ENCODE data around the gene TTC22.

Gene TTC22

DNA sequence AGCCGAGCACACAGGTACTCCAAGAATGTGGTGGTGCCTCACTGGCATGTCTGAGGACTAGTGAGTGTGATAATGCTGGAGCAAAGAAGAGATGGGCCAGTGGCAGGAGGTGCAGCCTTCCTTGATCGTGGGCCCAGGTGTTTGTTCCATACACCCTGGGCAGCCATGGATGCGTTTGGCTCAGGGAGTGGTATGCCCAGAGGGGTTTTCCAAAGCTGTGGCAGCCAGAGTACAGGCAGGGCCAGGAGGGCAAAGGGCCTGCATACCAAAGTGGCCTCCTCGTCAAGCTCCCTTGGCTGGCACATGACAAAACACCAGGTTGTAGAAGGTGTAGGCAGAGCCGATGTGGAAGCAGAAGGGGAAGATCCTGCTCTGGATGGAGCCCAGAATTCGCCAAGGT, 55.8 kb downstream of the TTC22 start:
- no peak for DNase-seq

DNA sequence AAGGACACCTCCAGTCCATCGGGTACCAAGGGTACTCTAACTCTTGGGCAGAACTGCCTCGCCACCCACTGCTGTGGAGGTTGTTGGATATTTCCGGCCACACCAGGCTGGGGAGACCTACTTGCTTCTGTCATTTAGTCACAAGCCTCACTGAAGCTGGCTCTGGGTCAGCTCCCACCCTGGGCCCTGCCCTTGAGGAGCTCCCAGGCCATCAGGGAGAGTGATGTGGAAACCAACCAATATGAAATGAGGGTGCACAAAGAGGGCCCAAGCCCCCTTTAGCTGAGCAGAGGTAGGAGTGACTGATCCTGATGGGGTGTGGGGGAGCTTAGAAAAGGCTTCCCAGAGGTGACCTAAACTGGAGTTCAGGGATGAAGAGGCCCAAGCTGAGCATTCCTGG, 56.4 kb downstream of the TTC22 start:
- no peak for DNase-seq

DNA sequence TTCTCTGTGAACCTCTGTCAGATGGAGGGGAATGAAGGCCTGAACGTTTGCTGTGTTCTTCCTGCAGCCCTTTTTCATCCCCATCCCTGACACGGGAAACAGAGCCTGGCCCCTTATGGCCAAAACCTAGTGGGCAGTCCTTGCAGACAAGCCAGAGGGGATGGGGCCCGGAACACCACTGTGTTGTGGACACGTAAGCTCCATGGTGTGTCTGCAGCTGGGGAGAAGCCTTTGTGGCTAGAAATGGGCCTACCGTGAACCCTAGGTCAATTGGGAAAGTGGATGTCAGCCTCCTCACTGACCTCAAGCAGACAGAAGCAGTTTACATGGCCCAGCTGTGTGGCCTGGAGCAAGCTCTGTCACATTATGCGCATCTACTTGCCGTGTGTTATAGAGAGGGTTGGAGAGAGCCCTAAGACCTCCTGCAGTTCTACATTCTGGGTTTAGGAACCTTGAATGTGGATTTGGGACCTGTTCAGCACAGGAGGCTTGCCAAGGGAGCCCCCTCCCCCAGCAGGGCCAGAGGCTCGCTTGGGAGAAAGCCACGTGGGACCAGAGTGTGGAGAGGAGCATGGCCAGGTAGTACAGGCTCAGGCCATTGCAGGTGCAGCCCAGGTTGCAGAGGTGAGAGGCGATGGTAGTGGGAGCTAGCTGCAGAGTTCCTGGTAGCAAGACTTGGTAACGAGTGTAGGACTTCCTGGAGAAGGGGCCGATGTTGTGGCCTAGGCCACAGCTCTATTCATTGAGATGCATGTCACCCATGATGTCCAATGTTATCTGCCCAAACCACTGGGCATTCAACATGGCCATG, 57.5 kb downstream of the TTC22 start:
- no peak for DNase-seq

DNA sequence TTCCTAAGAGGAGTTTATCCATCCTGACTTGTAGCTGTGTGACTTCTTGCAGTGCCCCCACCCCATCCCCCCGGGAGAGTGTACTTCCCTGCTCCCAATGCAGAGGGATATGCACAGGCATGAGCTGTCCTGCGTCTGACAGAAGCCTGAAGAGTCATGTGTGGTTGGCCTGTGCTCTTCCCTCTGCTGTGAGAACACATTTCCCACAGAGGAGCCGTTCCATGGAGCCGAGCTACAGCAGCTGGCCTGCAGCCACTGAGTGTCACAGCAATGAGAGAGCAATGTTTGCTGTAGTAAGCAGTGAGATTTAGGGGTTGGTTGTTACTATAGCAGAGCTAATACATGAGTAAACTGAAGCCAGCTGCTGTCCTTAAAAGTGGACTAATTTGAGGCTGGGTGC, 58.8 kb downstream of the TTC22 start:
- no peak for DNase-seq

DNA sequence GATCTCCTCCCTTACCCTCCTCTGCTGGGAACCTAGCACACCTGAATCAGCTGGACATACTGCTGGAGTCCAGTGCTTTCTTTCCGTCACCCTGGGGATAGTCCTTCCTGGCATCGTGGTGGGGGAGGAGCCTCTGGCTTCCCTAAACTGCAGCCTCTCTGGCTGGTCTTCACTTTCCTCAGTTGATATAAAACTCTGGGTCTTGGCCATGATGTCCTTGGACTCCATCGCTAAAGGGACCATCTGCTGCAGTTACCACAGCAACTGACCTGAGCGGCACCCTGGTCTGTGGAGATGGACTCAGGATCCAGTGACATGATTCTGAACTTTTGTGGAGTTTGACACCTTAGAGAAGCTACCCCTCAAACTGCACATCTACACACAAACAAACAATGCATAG, 59.6 kb downstream of the TTC22 start:
- no peak for DNase-seq

DNA sequence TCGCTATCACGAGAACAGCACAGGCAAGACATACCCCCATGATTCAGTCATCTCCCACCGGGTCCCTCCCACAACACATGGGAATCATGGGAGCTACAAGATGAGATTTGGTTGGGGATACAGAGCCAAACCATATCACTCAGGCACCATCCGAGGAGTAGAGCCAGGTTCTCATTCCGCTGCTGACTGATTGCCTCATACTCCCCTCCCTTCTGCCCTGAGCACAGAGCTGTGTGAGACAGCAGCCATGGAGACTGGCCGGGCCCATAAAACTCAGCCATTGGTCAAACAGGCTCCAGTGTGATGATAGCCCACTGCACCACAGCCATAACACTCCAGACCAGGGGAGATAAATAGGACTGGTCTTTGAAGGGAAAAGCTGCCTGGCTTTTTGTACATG, 62.9 kb downstream of the TTC22 start:
- no peak for DNase-seq

DNA sequence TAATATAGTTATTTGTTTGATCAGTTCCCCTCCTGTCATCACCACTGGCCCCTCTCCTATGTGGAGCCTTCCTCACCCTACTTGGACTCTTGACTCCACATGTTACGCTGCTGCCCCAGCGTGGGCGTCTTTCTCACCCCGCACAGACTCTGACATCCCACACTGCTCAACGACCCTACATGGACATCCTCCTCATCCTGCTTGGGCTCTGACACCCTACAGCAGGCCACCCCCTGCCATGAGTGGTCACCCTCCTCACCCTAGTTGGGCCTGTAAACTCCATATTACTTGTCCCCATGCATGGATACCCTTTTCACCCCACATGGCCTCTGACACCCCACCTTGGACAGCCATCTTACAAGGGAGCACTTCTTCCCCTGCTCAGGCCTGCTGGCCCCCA, 64.4 kb downstream of the TTC22 start:
- no peak for DNase-seq

Measured in OCI-M1 (cell line).